HS-27A (cell line): Measurements from ENCODE around the gene RBX1.
"Not testable (repeated sequence)": the region's sequence is repeated elsewhere in the genome, so short reads cannot be mapped to it uniquely, and the experiment has no call there.

Source experiments
- DNase-seq: peaks from one replicate; pipeline ENCODE4 v3.0.0-alpha.2; 2012; ENCODE audit warnings: low read depth, missing footprints

The RBX1 gene

DNA sequence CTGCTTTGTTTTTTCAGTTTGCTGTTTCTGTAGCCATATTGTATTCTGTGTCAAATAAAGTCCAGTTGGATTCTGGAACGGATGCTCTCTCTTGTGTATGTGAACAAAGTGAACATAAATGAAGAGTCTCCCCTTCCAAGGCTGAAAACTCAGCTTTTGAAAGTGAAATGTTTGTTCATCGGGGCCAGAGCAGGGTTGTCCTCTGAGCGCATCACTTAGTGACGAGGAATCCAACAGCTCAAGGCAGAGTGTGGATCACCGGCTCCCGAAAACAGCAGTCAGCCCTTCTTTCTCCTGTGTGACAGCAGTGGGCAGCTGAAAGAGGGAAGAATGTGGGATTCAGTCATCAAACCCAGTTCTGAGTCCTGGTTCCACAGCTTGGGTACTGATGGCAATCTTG lies 21.4 kb downstream of the RBX1 start:
- no peak for DNase-seq

DNA sequence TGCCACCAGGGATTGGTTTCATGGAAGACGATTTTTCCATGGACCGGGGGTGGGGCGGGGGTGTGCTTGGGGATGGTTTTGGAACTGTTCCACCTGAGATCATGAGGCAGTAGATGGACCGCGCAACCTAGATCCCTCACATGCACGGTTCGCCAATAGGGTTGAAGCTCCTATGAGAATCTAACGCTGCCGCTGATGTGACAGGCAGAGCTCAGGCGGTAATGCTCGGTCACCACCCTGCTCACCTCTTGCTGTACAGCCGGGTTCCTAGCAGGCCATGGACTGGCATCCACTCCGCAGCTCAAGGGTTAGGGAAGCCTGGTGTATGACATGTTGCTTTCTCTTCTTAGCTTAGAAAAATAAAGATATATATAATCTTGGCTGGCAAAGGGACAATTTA lies 22.0 kb downstream of the RBX1 start:
- no peak for DNase-seq

GRCh38 chr22:40975366-40975765 lies 24.2 kb downstream of the RBX1 start:
- DNase-seq: no peak

GRCh38 chr22:40976866-40977700 lies 25.9 kb downstream of the RBX1 start:
- no peak for DNase-seq

DNA sequence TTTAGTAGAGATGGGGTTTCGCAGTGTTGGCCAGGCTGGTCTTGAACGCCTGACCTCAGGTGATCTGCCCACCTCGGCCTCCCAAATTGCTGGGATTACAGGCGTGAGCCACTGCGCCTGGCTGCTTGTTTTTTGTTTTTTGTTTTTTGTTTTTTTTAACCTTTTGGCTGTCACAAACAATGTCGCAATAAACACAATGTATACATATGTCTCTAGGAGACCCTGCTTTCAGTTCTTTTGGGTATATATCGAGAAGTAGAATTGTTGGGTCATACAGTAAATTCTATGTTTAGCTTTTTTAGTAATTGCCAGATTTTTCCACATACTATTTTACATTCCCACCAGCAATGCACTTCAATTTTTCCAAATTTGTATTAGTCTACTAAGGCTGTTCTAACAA lies 28.0 kb downstream of the RBX1 start:
- DNase-seq: no peak

DNA sequence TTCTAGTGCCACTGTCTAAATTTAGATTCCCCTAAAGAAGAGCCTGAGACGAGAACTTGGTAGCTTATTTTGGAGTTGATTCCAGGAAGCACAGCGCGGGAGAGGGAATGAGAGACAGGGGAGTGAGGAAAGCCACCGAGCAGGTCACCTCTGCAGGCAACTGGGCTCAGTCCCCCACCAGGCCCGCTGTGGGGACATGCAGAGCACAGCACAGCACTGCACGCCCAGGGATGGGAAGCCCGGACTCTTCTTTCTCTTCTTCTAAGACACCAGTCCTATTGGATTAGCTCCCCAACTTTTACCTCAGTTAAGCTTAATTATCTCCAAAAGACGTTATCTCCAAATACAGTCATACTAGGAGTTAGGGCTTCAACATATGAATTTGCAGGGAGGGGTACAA lies 28.7 kb downstream of the RBX1 start:
- DNase-seq: no peak

GRCh38 chr22:40982482-40983385 lies 31.6 kb downstream of the RBX1 start:
- DNase-seq: no peak

DNA sequence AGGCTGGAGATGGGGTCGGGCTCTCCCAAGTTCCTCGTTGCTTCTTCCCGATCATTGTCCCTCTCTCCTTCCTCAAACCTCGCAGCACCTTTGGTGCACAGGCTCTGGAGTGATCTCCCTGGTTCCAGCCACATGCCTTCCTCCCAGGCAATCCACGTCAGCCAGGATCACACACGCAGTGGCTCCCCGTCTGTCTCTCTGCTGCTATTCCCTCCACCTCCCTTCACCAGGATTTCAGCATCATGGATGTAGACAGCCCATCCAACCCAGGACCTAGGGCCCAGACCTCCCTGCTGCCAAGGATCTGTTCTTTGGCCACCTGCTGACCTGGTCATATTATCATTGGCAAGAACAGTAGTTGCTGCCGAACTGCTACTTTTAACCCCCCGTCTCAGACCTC lies 40.1 kb downstream of the RBX1 start:
- no peak for DNase-seq

- no peak for DNase-seq
Observed at GRCh38 chr22:40995821-40996220, 44.6 kb downstream of the RBX1 start.

DNA sequence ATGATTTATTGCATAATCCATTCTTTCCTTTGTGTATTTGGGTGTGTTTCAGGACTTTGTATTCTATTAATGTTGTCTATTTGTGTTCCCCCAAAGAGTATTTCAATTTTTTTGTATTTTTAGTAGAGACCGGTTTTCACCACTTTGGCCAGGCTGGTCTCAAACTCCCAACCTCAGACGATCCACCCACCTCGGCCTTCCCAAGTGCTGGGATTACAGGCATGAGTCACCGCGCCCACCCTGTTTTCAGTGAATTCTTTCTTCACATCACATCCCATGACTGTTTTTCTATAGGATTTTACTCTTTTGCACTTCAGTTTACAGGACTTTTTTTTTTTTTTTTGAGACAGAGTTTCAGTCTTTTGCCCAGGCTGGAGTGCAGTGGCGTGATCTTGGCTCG lies 46.3 kb downstream of the RBX1 start:
- DNase-seq: no peak

DNA sequence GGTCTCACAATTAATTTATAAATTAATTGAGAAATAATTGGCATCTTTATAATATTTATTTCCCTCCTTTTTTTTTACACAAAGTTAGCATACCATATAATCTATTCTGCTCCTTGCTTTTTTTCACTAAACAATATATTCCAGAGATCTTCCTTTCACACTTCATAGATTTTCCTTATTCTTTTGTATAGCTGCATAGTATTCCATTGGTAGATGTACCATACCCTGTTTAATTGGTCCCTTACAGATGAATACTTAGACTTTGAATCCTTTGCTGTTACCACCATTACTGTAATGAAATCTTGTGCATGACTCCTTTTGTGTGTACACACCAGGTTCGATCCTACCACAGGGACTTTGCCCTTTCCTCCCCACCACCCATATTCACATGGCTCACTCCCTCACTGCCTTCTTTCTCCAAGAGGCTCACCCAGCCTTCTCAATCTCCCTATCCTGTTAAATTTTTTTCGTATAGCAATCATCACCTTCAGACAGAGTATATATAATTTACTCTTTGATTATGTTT lies 48.9 kb downstream of the RBX1 start:
- no peak for DNase-seq

DNA sequence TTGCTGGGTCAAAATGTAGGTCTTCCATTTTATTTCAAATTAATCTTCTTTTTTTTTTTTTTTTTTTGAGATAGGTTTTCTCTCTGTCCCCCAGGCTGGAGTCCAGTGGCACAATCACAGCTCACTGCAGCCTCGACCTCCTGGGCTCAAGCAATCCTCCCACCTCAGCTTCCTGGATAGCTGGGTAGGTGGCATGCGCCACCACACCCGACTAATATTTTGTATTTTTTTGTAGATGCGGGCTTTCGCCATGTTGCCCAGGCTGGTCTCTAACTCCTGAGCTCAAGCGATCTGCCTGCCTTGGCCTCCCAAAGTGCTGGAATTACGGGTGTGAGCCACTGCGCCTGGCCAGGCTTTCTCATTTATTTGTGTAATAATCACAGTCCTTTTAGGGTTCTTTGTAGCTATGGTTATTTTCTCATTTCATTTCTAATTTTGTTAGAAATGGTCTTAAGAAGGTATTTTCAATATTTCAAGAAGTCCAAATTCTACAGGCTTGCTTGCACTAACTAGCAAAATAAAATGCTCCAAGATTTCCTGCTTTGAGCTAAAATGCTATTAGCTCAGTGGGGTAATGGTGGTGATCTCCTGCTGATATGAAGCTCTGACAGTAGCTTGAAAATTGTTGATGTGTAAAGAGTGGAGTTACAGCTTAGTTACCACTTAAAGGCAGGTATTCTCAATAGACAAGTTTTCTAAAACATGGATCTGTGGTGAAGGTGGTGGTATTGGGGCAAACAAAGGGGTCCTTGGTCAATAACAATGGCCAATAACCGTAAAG lies 50.0 kb downstream of the RBX1 start:
- DNase-seq: no peak

- no peak for DNase-seq
Observed at GRCh38 chr22:41001722-41002122, 50.5 kb downstream of the RBX1 start.

GRCh38 chr22:41002386-41002785 lies 51.2 kb downstream of the RBX1 start:
- DNase-seq: not testable (repeated sequence)

- no peak for DNase-seq
Observed at GRCh38 chr22:41003066-41003465, 51.9 kb downstream of the RBX1 start.

- no peak for DNase-seq
Observed at GRCh38 chr22:41003976-41004375, 52.8 kb downstream of the RBX1 start.

GRCh38 chr22:41009222-41009948 lies 58.2 kb downstream of the RBX1 start:
- no peak for DNase-seq

DNA sequence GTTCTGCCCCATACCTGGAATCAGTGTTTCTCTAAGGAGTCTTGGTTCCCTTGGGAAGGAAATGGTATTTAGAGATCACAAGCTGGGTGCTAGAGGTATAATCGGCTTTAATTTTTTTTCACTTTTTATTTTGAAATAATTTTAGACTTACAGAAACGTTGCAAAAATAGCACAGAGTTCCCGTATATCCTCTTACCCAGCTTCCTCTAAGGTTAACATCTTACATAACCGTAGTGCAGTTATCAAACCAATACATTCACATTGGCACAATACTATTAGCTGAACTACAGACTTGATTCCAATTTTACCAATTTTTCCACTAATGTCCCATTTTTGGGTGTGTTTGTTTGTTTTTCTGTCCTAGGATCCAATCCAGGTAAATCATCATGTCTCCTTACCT lies 63.8 kb downstream of the RBX1 start:
- no peak for DNase-seq

- DNase-seq: no peak
Observed at GRCh38 chr22:41021061-41021612, 70.0 kb downstream of the RBX1 start.

- no peak for DNase-seq
Observed at GRCh38 chr22:41021613-41022454, 70.7 kb downstream of the RBX1 start.
